HG03097 (cell line): ENCODE measurements around the gene SPANXN1.
"Not testable (repeated sequence)": the region's sequence is repeated elsewhere in the genome, so short reads cannot be mapped to it uniquely, and the experiment has no call there.

ENCODE experiments used
- ATAC-seq: cut with Tn5 transposase; IDR thresholded peaks from one replicate; pipeline ENCODE4 v1.9.1; 2021; ENCODE audit not compliant: unreplicated experiment, low FRiP score

The SPANXN1 gene, protein sequence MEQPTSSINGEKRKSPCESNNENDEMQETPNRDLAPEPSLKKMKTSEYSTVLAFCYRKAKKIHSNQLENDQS

DNA sequence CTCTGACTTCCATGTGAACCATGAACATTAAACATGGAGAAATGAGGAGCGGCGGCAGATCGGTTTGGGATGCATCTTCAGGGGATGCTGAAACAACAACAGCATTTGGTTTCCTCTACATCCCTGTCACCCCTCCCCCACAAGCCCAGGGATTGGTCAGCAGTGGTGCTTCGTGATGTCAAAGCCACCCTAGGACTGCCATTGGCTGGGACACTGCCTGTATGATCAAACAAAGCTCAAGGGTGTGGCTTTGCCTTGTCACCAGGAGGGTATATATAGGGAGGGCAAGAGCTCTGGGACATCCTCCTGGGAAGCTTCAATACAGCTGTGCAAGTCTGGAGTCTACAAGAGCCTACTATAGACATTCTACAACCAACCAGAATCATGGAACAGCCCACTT, at the start of gene SPANXN1:
Gene SPANXN1 (plus strand): TSS at position 301 of the 400 bp plus-strand sequence. CDS start 84 bp downstream, at position 385.
- not testable (repeated sequence) for ATAC-seq

DNA sequence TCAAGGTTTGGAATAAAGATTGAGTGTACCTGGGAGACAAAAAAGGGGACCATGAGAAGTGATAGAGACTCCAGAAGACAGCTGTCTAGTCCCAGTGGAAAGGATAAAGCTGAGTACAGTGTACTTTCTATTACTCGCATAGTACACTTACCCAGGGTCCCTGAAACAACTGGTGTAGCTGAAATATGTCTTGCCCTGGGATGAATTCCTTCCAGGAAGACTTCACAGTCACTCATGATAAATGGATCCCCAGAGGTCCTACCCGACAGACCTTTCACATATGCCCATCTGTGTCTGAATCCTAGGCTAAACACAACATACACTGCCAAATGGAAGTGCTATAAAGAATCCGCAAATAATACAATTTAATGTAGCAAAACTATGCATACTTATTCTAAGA, 48.2 kb upstream of the SPANXN1 start:
- no peak for ATAC-seq

DNA sequence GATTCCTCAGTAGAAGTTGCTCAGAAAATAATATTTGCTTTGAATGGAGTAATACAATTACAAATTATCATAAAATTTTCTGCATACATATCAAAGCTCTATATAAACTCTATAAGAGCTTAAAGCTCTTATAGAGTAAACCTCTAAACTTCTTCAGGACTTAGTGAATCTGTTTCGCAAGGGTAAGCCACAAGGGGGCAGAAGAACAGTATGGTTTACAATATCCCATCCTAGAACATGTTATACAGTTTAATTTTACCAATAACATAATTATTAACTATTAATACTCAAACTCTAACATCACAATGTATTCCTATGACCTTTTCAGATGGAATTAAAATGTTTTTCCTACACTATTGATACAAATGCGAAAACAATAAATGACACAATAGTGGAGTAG, 33.8 kb upstream of the SPANXN1 start:
- no peak for ATAC-seq

DNA sequence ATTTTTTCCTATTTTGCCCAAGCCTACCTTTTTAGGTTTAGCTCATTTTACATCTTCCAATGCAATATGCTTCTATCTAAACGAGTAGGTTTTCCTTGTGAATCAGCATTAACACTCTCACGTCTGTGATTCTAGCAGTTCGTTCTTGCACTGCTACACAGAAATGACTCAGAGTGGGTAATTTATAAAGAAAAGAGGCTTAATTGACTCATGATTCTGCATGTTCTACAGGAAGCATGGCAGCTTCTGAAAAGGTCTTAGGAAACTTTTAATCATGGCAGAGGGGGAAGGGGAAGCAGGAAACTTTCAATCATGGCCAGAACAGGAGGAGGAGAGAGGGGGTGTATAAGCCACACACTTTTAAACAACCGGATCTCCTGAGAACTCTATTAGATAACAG, 44.9 kb downstream of the SPANXN1 start:
- ATAC-seq, result no peak
